ENCODE results near the gene GPR65.

DNA sequence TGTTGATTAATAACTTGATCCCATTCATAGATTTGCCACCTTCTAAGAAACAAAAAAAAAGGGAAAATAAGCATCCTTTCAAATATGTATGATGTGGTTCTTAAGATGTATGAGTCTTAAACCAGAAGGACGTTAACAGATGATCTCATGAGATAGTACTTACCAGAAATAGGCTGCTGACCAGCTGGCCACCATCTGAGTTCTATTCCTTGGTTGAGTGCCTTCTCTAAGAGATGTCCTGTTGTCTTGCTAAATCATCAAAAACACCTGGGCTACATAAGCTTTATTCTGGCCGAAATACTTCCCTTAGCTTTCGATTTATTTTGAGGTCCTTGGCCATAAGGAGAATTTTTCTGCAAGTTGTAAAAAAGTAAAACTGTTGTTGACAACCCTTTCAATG is 55.6 kb downstream of the GPR65 start:
- TF ChIP-seq, protein P1, sequence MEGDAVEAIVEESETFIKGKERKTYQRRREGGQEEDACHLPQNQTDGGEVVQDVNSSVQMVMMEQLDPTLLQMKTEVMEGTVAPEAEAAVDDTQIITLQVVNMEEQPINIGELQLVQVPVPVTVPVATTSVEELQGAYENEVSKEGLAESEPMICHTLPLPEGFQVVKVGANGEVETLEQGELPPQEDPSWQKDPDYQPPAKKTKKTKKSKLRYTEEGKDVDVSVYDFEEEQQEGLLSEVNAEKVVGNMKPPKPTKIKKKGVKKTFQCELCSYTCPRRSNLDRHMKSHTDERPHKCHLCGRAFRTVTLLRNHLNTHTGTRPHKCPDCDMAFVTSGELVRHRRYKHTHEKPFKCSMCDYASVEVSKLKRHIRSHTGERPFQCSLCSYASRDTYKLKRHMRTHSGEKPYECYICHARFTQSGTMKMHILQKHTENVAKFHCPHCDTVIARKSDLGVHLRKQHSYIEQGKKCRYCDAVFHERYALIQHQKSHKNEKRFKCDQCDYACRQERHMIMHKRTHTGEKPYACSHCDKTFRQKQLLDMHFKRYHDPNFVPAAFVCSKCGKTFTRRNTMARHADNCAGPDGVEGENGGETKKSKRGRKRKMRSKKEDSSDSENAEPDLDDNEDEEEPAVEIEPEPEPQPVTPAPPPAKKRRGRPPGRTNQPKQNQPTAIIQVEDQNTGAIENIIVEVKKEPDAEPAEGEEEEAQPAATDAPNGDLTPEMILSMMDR (IDR thresholded peaks at IDR 0.05; ENCODE audit: low read depth, low read length): no peak
- TF ChIP-seq POLR2A (IDR thresholded peaks at IDR 0.05; ENCODE audit: extremely low read depth, insufficient read length) (no peak), MYC (IDR thresholded peaks at IDR 0.05; ENCODE audit: low read depth, low read length) (no peak)
- TF ChIP-seq, protein P2, sequence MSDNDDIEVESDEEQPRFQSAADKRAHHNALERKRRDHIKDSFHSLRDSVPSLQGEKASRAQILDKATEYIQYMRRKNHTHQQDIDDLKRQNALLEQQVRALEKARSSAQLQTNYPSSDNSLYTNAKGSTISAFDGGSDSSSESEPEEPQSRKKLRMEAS (IDR thresholded peaks at IDR 0.05; ENCODE audit: low read depth, low read length): no peak

All from NB4 (cell line).